ENCODE data around the gene SVOPL. TPM values are rescaled to one million over a fixed set of nuclear protein-coding genes. Genes with fewer than 3 reads are reported as not detected.

SVOPL gene
- total and polyA plus RNA-seq, 10 of the 15 experiments (the other 5 are each of a cell fraction or from before 2014, with no cell fraction given): 0.15 TPM; not detected in 9

GRCh38 chr7:138662076-138662990, 38.8 kb downstream of the SVOPL start (continued):
- TF ChIP-seq NKRF (conservative IDR thresholded peaks at IDR 0.05): no peak
- TF ChIP-seq ESRRA (IDR thresholded peaks at IDR 0.05; ENCODE audit: low read length): no peak
- no peak for TF ChIP-seq TCF3 (IDR thresholded peaks at IDR 0.05; ENCODE audit: borderline replicate concordance, insufficient read depth, low read depth, low read length)

GRCh38 chr7:138661069-138661635, 40.0 kb downstream of the SVOPL start:
- H4K20me1 ChIP-seq (ENCODE audit: control insufficient read depth, insufficient read depth): no peaks in the 10 kb centered on the region
- no peak overlapping the region for H3K4me3 ChIP-seq
- H3K27ac ChIP-seq (ENCODE audit: control insufficient read depth, insufficient read depth): no peak overlapping the region
- H3K4me2 ChIP-seq (ENCODE audit: control insufficient read depth, insufficient read depth): no peak overlapping the region
- in situ Hi-C loops (cut with MboI) (no loop called here), intact Hi-C loops (cut with micrococcal nuclease; ENCODE audit: unreplicated experiment) (no loop called here)
- no peaks in the 10 kb centered on the region for H3K27me3 ChIP-seq (replicated peaks in 1 of 2; ENCODE audit: control insufficient read depth in 2 of 2, insufficient read depth in 2 of 2, low read length in 1 of 2)
- ChIA-PET SMC1A (ENCODE audit: uncharacterized antibody, unreplicated experiment) (no interaction called here), RAD21 (ENCODE audit: unreplicated experiment) (no interaction called here), POLR2A (no interaction called here), CTCF (interaction anchor here (0.6 kb wide), 1 partner anchor 572 kb away, joined by 3 read pairs; no protein-coding TSS in a partner anchor)
- H3K4me1 ChIP-seq (ENCODE audit: control insufficient read depth, insufficient read depth, low read length): no peaks in the 10 kb centered on the region
- ATAC-seq: no peak
- FAIRE-seq: no peak
- DNase-seq (ENCODE audit: low read depth, low spot score): no peak
- H3K79me2 ChIP-seq (ENCODE audit: control insufficient read depth, insufficient read depth, low read length): no peaks in the 10 kb centered on the region
- no peak overlapping the region for H2AFZ ChIP-seq (ENCODE audit: control insufficient read depth, low read depth, low read length)
- no peak for TF ChIP-seq POLR2A (IDR thresholded peaks at IDR 0.05; ENCODE audit: low read depth, low read length)
- no peak for TF ChIP-seq MXI1 (IDR thresholded peaks at IDR 0.05; ENCODE audit: low read depth, low read length)
- TF ChIP-seq RAD21 (IDR thresholded peaks at IDR 0.05; ENCODE audit: insufficient read depth, low read depth, low read length): no peak
- no peak for TF ChIP-seq RELA (IDR thresholded peaks at IDR 0.05; ENCODE audit: borderline replicate concordance, partially characterized antibody)
- H3K9me3 ChIP-seq (replicated peaks; ENCODE audit: control insufficient read depth, insufficient read depth, low read length): no peaks in the 10 kb centered on the region
- no peak overlapping the region for H3K9ac ChIP-seq (ENCODE audit: control insufficient read depth, insufficient read depth, low read length)
- 52% methylated on average over 9 of the region's 9 CpGs for WGBS (ENCODE audit: insufficient coverage, insufficient replicate concordance, low lambda C conversion rate, missing lambda C conversion rate)
- no TSS peak for BruUV-seq (replicated peaks)
- H3K36me3 ChIP-seq (ENCODE audit: control insufficient read depth in 2 of 2, insufficient read depth in 2 of 2, low read length in 1 of 2): no peaks in the 10 kb centered on the region
